A204.1 (cell line): ENCODE measurements around the gene FNIP2.
"Not testable (repeated sequence)": the region's sequence is repeated elsewhere in the genome, so short reads cannot be mapped to it uniquely, and the experiment has no call there.

Source experiments
- FAIRE-seq: peaks from 2 replicates; lab custom pipeline; 2012; peaks lifted over from hg19 to GRCh38; lab: Jason Lieb, UNC

Gene FNIP2

DNA sequence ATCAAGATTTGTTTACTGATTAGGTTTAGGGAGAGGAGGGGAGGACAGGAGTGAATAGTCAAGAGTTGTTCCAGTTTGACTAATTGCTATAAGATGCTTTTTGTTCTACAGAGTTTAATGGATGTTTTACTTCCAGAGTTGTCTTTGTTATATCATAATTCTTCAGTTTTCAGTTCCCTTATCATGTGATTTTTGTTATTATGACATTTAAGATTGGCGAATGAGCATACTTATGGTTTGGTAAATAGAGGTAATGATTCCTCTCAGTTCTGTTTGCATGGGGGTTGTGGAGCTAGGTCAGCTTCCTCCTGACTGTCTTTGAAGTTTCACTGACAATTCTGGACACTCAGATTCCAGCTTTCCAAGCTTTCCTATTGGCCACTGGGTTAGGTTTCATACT, 24.6 kb downstream of the FNIP2 start:
- not testable (repeated sequence) for FAIRE-seq

DNA sequence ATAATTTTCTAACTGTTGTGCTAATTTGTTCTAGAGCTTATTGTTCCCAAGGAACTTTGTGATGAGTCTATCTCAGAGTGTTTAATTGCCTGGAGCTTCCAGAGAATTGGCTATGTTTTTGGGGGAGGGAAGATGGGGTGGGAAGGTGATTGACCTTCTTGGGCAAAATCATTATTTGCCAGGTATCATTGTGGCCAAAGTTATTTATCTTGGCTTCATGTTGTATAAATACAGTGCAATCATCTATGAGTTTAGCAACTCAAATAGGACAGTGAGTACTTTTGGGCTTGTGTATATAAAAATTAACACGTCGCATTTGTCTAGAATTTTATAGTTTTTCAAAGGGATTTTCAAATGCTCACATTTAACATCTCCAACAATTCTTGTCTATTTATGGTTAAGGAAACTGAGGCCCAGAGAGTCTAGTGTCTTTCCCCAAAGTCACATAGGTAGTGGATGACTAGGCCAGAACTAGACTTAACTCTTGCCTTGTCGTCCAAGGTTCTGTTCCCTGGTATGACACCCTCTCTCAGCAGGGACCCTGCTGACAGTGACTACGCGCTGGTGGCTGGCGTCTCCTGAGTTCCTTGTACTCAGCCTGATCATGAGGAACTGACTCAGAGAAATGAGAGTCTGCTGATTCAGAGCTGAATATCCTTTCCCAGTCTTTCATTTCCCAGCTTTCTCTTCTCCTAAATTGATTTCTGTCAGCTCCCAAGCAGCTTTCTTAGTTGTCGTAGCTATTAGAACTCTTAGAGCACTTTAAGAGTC, 27.7 kb downstream of the FNIP2 start:
- no peak for FAIRE-seq

DNA sequence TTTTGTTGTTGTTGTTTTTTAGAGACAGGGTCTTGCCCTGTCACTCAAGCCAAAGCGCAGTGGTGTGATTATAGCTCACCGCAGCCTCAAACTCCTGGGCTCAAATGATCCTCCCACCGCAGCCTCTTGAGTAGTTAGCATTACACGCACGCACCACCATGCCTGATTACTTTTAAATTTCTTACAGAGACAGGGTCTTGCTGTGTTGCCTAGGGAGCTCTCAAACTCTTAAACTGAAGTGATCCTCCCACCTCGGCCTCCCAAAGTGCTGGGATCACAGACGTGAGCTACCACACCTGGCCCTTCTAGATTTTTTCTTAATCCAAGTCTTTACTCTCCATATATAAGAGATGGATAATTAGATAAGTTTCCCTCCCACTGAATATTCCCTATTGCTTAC, 29.2 kb downstream of the FNIP2 start:
- no peak for FAIRE-seq

GRCh38 chr4:158799013-158799770, 30.4 kb downstream of the FNIP2 start:
- no peak for FAIRE-seq

DNA sequence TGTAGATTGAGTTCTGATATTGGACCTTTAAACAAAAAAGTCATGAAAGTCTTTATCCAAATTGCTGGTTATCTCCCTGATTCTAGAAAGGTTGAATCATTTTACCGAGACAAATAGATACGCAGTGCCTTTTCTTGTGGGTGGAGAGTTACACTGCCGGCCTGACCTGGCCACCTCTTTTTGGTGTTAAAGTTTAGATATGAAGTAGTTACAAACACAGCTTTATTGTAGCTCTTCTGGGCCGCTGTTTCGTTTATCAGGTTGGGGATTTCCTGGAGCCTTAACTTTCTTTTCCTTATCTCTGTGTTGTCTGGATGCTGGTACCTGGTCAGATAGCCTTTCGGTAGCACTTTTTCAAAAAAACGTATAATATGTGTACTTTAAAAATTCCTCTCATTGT, 31.0 kb downstream of the FNIP2 start:
- no peak for FAIRE-seq

- no peak for FAIRE-seq
These were observed 32.2 kb downstream of the FNIP2 start for GRCh38 chr4:158801066-158801465.

DNA sequence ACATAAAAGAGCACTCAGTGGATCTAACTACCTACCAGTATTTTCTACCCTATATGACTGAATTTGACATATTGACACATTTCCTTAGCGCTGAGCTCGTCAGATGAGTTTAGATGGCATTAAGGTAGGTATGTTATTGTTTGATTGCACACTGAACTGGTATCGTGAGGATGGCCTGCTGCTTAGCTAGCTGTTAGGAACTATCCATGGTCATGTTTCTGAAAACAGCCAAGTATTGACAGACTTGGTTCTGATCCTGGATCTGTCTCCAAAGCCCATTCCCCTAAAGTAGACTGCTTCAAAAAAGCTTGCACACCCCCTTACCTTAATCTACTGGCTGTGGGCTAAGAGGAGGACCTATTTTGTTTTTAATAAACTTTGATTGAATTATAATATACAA, 32.9 kb downstream of the FNIP2 start:
- FAIRE-seq: no peak

DNA sequence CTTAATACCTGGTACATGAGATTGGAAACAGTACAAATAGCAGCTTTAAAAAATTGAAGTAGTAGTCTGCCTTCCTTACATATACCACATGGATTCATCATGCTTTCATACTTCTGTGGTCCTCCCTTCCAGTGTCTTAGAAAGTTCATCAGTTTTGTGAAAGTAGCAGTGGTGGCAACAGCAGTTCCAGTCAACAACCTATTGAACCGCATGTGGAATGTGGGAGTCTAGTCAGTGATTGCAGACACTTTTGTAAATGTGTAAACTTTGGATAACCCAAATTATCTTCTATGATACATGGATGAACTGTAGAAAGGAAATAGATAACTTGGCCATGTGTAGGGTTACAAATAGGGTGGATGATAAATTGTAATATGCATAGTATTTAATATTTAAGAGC, 34.1 kb downstream of the FNIP2 start:
- no peak for FAIRE-seq

GRCh38 chr4:158805635-158806471, 37.0 kb downstream of the FNIP2 start:
- no peak for FAIRE-seq

- FAIRE-seq: no peak
These were observed 38.9 kb downstream of the FNIP2 start for GRCh38 chr4:158807691-158808090.

GRCh38 chr4:158808399-158808798, 39.6 kb downstream of the FNIP2 start:
- no peak for FAIRE-seq

- not testable (repeated sequence) for FAIRE-seq
These were observed 40.4 kb downstream of the FNIP2 start for GRCh38 chr4:158809208-158809607.

GRCh38 chr4:158809611-158810486, 41.0 kb downstream of the FNIP2 start:
- no peak for FAIRE-seq

- no peak for FAIRE-seq
These were observed 41.8 kb downstream of the FNIP2 start for GRCh38 chr4:158810487-158811215.

DNA sequence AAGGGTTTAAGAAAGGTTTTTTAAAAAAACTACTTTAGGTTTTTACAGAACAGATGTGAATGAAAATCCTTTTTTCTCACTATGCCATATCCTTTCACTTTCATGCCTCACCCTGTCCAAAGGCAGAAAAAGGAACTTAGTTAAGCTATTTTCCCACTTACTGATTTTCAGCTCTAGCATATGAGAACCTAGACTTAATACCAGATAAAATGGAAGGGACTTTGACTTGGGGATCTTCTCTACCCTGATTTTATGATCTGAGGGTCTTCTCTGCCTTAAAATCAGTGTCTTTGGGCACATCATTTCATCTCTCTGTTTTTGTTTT, 42.4 kb downstream of the FNIP2 start:
- FAIRE-seq: no peak

DNA sequence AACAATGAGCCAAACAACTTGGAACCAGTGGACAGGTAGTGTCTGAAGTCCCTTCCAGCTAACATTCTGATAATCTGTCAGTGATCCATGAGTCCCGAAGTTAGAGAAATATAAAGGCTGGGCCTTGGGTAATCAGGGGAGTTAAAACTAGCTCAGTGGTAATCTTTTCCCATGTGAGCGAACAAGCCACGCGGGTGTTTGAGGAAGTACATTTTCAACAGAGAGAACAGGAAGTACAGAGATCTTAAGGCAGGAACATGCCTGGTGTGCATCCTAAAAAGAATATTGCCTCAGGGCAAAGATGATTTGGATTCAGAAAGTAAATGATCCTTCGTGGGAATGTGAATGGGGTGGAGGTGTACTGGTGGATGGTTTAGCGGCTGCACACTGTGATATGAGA, 42.9 kb downstream of the FNIP2 start:
- FAIRE-seq: no peak

DNA sequence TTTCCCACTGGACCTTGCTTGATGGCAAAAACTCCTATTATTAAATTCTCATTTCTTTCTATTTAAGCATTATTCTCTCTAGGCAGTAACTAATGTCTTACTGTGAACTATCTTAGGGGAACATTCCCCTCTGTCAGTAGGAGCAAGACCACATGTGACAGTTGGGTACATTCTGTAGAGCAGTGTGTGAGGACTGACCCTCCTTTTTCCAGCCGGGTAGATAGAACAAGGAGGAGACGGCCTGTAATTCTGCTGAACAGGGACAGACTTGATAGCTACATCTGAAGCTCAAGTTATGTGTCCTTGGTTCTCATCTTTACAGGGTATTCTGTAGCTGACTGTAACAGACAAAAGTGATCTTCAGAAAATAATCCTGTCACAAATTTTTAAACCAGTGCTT, 43.3 kb downstream of the FNIP2 start:
- no peak for FAIRE-seq

DNA sequence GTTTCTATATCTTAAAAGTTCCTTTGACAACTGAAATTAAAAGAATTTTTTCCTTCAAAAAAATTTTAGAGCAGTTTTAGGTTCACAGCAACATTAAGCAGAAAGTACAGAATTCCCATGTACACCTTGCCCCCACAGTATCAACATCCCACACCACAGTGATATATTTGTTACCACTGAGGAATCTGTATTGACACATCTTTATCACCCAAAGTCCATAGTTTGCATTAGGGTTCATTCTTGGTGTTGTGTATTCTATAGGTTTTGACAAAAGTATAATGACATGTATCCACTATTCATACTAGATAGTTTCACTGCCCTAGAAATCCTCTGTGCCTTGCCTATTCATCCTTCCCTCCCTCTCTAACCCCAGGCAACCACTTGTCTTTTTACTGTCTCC, 43.7 kb downstream of the FNIP2 start:
- no peak for FAIRE-seq

GRCh38 chr4:158813113-158813512, 44.3 kb downstream of the FNIP2 start:
- no peak for FAIRE-seq

- no peak for FAIRE-seq
These were observed 45.4 kb downstream of the FNIP2 start for GRCh38 chr4:158814207-158814606.

DNA sequence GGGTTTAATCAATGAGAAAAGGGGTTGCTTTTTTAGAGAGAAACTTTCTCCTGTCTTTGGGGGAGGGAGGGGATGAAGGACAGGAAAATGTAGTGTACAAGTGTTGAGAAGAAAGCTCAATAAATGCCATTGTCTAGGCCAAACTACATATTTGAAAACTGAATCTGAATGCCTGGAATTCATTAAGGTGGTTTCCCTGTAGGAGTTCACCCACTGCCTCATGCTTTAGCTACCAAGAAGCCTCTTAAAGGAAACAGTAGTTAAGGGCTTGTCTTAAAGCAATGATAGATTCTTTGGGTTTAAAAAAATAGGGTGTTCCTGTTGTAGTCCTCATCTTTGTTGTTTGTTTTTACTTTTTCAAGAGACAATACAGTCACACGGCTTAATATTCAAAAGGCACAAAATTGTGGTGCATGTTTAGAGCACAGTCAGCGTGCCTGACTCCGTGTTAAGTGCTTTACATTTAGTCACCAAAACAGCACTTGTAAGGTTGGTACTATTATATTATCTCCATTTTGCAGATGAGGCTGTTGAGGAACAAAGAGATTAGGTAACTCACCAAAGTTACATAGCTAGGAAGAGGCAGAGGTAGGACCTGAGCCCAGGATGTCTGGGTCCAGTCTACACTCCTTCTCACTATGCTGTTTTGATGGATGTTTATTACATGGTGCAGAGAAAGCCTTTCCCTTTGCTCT, 46.0 kb downstream of the FNIP2 start:
- FAIRE-seq: no peak
